NCI-H69 (cell line): Measurements from ENCODE around the gene DGKA.
A peak's percentile ranks its signal among the peaks of the same experiment; 100 is the strongest.

Experiments used
- DNase-seq: peaks from one replicate; lab custom pipeline; 2025; lab: John Stamatoyannopoulos, UW

Gene DGKA

GRCh38 chr12:55931780-55932550 is 1.0 kb downstream of the DGKA start:
- peak; percentile 53 for DNase-seq

GRCh38 chr12:55932551-55932910 is 1.6 kb downstream of the DGKA start:
- peak; percentile 34 for DNase-seq

GRCh38 chr12:55933169-55933798 is 2.3 kb downstream of the DGKA start:
- peak; percentile 57 for DNase-seq

GRCh38 chr12:55933799-55934742 is 3.1 kb downstream of the DGKA start:
- peak; percentile 43 for DNase-seq

- peak; percentile 31 for DNase-seq
These were observed 3.8 kb downstream of the DGKA start for GRCh38 chr12:55934773-55935172.

GRCh38 chr12:55935738-55936151 is 4.8 kb downstream of the DGKA start:
- no peak for DNase-seq

- DNase-seq = no peak
These were observed 7.0 kb downstream of the DGKA start for GRCh38 chr12:55937981-55938380.

- DNase-seq = no peak
These were observed 8.0 kb downstream of the DGKA start for GRCh38 chr12:55938826-55939501.

GRCh38 chr12:55940065-55940732 is 9.2 kb downstream of the DGKA start:
- peak; percentile 89 for DNase-seq

GRCh38 chr12:55942055-55942454 is 11.1 kb downstream of the DGKA start:
- DNase-seq = peak; percentile 19

- no peak for DNase-seq
These were observed 11.7 kb downstream of the DGKA start for GRCh38 chr12:55942577-55943136.

GRCh38 chr12:55946553-55946952 is 15.6 kb downstream of the DGKA start:
- DNase-seq = no peak

GRCh38 chr12:55955344-55955743 is 24.4 kb downstream of the DGKA start:
- DNase-seq = no peak

- DNase-seq = peak; percentile 8
These were observed 25.0 kb downstream of the DGKA start for GRCh38 chr12:55955800-55956508.

GRCh38 chr12:55957106-55957859 is 26.3 kb downstream of the DGKA start:
- DNase-seq = peak; percentile 16

GRCh38 chr12:55963760-55964159 is 32.8 kb downstream of the DGKA start:
- no peak for DNase-seq

GRCh38 chr12:55965240-55965639 is 34.3 kb downstream of the DGKA start:
- DNase-seq = no peak

- no peak for DNase-seq
These were observed 35.0 kb downstream of the DGKA start, which contains the start of gene PMEL for GRCh38 chr12:55965941-55966407. PMEL (minus strand) TSS chr12:55966042; CDS start chr12:55966011, 31 bp downstream.
